GM12801 (cell line): ENCODE measurements around the gene DNAJB14.

Experiments
- CTCF ChIP-seq: IDR thresholded peaks from one replicate; pipeline ENCODE4 v1.5.1; 2011; ENCODE audit warnings: control low read depth; ENCODE audit not compliant: insufficient read length; ENCODE audit errors: extremely low read depth

The DNAJB14 gene

DNA sequence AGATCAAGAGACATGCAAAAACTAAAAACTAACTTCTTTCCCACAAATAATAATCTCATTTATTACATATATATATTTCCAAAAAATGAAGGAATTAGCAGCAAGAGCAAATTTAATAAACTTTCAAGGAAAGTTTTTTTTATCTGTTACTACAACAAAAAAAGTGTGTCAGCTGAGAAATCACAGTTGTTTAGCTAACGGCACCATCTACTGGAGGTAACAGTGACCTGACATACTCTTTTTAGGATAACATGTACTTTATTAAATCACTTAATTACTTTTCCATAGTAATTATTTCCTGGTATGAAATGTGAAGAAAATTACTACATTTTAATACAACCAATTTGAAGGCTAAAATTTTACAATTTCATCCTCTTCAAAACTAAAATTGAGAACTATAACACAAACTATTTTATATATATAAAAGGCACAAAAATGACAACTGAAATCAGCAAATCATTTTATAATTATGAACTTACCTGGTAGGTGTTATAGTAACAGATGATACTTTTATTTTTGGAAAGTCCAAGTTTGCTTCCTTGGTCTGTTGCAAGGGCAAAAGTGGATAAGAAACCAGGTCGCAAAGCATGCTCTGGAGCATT lies 61.3 kb downstream of the DNAJB14 start:
- no peak for TF ChIP-seq CTCF

- no peak for TF ChIP-seq CTCF
These were observed 67.0 kb downstream of the DNAJB14 start for GRCh38 chr4:99879458-99879857.

DNA sequence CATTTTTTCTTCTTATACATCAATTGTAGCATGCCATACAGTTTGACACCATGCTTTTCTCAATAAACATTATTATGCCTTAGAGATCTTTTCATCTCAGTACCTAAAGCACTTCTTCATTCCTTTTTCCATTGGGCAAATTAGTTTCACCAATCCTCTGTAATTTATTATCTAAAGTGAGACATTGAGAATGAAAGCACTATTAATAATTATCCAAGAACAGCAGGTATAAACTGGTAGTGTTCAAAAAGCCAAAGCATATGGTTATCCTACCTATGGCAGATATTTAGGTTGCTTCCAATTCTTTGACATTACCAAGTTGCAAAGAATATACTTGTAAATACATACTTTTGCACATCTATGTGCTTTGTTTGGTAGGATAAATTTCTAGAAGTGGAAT lies 67.8 kb downstream of the DNAJB14 start:
- TF ChIP-seq CTCF = no peak

GRCh38 chr4:99876946-99877345 lies 69.5 kb downstream of the DNAJB14 start:
- TF ChIP-seq CTCF = no peak

DNA sequence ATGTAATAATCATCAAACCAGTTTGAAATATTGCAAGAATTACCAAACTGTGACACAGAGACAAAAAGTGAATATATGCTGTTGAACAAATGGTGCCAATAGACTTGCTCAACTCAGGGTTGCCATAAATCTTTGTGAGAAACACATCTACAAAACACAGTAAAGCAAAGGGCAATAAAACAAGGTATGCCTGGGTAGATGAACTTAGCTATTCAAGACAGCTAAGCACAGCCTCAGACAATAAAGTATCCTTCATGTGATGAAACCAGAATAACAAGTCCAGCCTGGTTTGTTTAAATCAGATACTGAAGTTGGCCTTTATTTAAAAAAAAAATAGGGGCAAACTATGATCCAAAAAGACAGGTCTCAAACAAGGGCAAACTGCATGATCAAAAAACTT lies 71.3 kb downstream of the DNAJB14 start:
- no peak for TF ChIP-seq CTCF

GRCh38 chr4:99872570-99872969 lies 73.8 kb downstream of the DNAJB14 start:
- no peak for TF ChIP-seq CTCF

DNA sequence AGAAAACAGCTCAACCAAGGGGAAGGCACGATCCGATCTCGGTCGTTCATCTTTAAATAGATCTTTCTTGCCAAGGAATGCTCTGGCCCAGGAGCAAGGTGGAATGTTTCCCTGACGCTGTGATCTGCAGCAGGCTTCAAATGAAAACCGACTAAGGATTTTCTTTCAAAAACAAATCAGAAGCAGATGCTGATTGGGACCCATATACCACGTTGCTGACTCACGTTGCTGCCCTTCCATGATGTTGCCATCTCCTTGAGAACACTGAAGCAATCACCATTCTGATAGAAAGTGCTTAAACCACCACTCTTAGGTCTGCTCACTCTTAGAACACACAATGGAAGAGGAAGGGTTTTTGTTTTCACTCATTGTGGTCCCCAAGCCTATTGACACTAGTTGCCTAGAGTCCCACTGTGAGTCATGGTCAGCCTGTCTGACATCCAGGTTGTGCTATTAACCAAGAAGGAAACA lies 78.3 kb downstream of the DNAJB14 start:
- no peak for TF ChIP-seq CTCF
